GM12878 (cell line): Measurements from ENCODE around the gene COMMD6. TPM values are rescaled to one million over a fixed set of nuclear protein-coding genes. Genes with fewer than 3 reads are reported as not detected.

ENCODE experiments used
- CREM ChIP-seq: IDR thresholded peaks from 2 replicates; pipeline ENCODE4 v1.6.1; 2014; ENCODE audit warnings: antibody characterized with exemption, low read depth
- CTCF ChIP-seq, 3 experiments: IDR thresholded peaks in 2 of 3; conservative IDR thresholded peaks in 1 of 3; 2 replicates each; pipeline ENCODE4 v1.5.1; 2011; ENCODE audit warnings: low read depth in 3 of 3, low read length in 3 of 3, mild to moderate bottlenecking in 3 of 3, control low read depth in 2 of 3, moderate library complexity in 2 of 3, inconsistent platforms in 1 of 3, mixed read lengths in 1 of 3; ENCODE audit not compliant: control insufficient read depth in 2 of 3, insufficient read depth in 1 of 3; ENCODE audit errors: extremely low read depth in 1 of 3
- ELK1 ChIP-seq: IDR thresholded peaks from 2 replicates; pipeline ENCODE4 v1.6.1; 2012; ENCODE audit warnings: low read depth, low read length, improper control_type of control experiment
- MEF2A ChIP-seq: IDR thresholded peaks from 2 replicates; pipeline ENCODE4 v1.6.1; 2011; ENCODE audit warnings: low read depth, mild to moderate bottlenecking, low read length, moderate library complexity; ENCODE audit not compliant: insufficient read depth
- NR2C1 ChIP-seq: fragments of 450-650 bp; IDR thresholded peaks from 2 replicates; pipeline ENCODE4 v1.6.1; 2017; ENCODE audit warnings: antibody characterized with exemption, mild to moderate bottlenecking, moderate library complexity
- REST ChIP-seq: IDR thresholded peaks from 2 replicates; pipeline ENCODE4 v1.6.1; 2012; ENCODE audit warnings: mild to moderate bottlenecking, low read depth, low read length
- polyA plus RNA-seq, 11 experiments: library from polyadenylated mRNA; depleted of rRNA in 4 of 11; unstranded in 6 of 11; stranded (reverse) in 5 of 11; fragments of >200 nt; fragmentation: Nextera tagmentation in 4 of 11; fragmentation: Illumina TruSeq in 1 of 11; extraction: Ambion mirVana in 4 of 11; extraction: Trizol in 1 of 11; gene quantifications; 1 replicate in 1 of 11; 2 replicates in 10 of 11; pipeline versions ENCODE4 v1.2.1 to v1.2.3, GENCODE V29; 2011 to 2016; ENCODE audit warnings: inconsistent platforms in 2 of 11, missing spikeins in 2 of 11, low read depth in 1 of 11
- total RNA-seq, 4 experiments: library from RNA; depleted of rRNA in 3 of 4; stranded (reverse); fragments of >200 nt in 3 of 4; fragmentation: Illumina TruSeq in 1 of 4; extraction: Trizol in 1 of 4; gene quantifications; 2 replicates each; pipeline versions ENCODE4 v1.2.1 to v1.2.3, GENCODE V29; 2013 to 2021

COMMD6 gene
- total and polyA plus RNA-seq, 10 of the 15 experiments (the other 5 are each of a cell fraction or from before 2014, with no cell fraction given), result 127 to 509 (median 247) TPM

GRCh38 chr13:75508002-75508548 is 29.6 kb downstream of the COMMD6 start (continued):
- TF ChIP-seq REST (no peak), ELK1 (no peak), CTCF (IDR thresholded peaks at IDR 0.05 in 2 of 3, conservative IDR thresholded peaks at IDR 0.05 in 1 of 3; ENCODE audit: control insufficient read depth in 2 of 3, extremely low read depth in 1 of 3, insufficient read depth in 1 of 3, low read depth in 3 of 3, low read length in 3 of 3) (no peak), CREM (no peak), MEF2A (no peak), NR2C1 (no peak)
- TF ChIP-seq, all 136 proteins: peak for 0
